Liver (tissue), 3 donors: Measurements from ENCODE around the gene CYFIP1.

Source experiments
- FOXA1 ChIP-seq: IDR thresholded peaks from 2 replicates; pipeline ENCODE4 v1.6.1; 2016; ENCODE audit warnings: antibody characterized with exemption
- GABPA ChIP-seq, 2 donors: IDR thresholded peaks in 1 of 2; conservative IDR thresholded peaks in 1 of 2; 2 replicates each; pipeline ENCODE4 v1.6.1; 2016; ENCODE audit warnings: antibody characterized with exemption in 2 of 2, mild to moderate bottlenecking in 1 of 2, moderate library complexity in 1 of 2
- HNF4G ChIP-seq: IDR thresholded peaks from 2 replicates; pipeline ENCODE4 v1.6.1; 2016; ENCODE audit warnings: antibody characterized with exemption
- RAD21 ChIP-seq, 2 donors: IDR thresholded peaks; 2 replicates each; pipeline ENCODE4 v1.6.1; 2016; ENCODE audit warnings: antibody characterized with exemption in 2 of 2, mild to moderate bottlenecking in 2 of 2
- REST ChIP-seq: IDR thresholded peaks from 2 replicates; pipeline ENCODE4 v1.6.1; 2016; ENCODE audit warnings: antibody characterized with exemption, mild to moderate bottlenecking
- SP1 ChIP-seq: IDR thresholded peaks from 2 replicates; pipeline ENCODE4 v1.6.1; 2018; ENCODE audit warnings: antibody characterized with exemption, mild to moderate bottlenecking
- TAF1 ChIP-seq: conservative IDR thresholded peaks from 2 replicates; pipeline ENCODE4 v1.6.1; 2016; ENCODE audit warnings: antibody characterized with exemption, mild to moderate bottlenecking
- TF ChIP-seq, protein P1 (sequence below): fragments of 150-350 bp; IDR thresholded peaks from 2 replicates; pipeline ENCODE4 v1.5.1; 2017; ENCODE audit warnings: improper control_type of control experiment, low read depth, low read length; ENCODE audit not compliant: missing input control
- TF ChIP-seq, protein P2 (sequence below): IDR thresholded peaks from 2 replicates; pipeline ENCODE4 v1.6.1; 2016; ENCODE audit warnings: antibody characterized with exemption
- TF ChIP-seq, protein P3 (sequence below): IDR thresholded peaks from 2 replicates; pipeline ENCODE4 v1.6.1; 2016; ENCODE audit warnings: antibody characterized with exemption
- TF ChIP-seq, protein P4 (sequence below): IDR thresholded peaks from 2 replicates; pipeline ENCODE4 v1.6.1; 2016; ENCODE audit warnings: antibody characterized with exemption
- donor health status: healthy.
- donor health status: healthy.

DNA sequence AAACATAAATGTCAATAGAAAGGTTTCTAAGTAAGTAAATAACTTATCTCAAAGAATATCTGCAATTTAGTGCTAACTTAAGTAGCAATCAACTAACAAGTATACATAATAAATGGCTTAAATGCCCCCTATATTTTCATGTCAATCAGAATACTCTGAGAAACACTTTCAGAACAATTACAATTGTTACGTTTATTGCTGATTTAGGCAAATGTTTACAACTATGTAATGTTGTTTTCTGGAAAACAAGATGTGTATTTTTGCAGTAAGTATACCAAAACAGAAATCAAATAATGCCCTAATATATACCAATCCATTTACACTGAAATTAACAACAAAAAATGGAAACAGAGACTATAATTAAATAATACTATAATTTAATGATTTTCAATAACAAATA is 46.0 kb upstream of the CYFIP1 start:
- TF ChIP-seq REST (no peak), RAD21 (IDR thresholded peaks at IDR 0.05) (no peak), GABPA (IDR thresholded peaks at IDR 0.05 in 1 of 2, conservative IDR thresholded peaks at IDR 0.05 in 1 of 2) (no peak), TAF1 (no peak), SP1 (no peak), FOXA1 (no peak), HNF4G (no peak)
- TF ChIP-seq, protein P1, sequence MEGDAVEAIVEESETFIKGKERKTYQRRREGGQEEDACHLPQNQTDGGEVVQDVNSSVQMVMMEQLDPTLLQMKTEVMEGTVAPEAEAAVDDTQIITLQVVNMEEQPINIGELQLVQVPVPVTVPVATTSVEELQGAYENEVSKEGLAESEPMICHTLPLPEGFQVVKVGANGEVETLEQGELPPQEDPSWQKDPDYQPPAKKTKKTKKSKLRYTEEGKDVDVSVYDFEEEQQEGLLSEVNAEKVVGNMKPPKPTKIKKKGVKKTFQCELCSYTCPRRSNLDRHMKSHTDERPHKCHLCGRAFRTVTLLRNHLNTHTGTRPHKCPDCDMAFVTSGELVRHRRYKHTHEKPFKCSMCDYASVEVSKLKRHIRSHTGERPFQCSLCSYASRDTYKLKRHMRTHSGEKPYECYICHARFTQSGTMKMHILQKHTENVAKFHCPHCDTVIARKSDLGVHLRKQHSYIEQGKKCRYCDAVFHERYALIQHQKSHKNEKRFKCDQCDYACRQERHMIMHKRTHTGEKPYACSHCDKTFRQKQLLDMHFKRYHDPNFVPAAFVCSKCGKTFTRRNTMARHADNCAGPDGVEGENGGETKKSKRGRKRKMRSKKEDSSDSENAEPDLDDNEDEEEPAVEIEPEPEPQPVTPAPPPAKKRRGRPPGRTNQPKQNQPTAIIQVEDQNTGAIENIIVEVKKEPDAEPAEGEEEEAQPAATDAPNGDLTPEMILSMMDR = no peak
- TF ChIP-seq, protein P2, sequence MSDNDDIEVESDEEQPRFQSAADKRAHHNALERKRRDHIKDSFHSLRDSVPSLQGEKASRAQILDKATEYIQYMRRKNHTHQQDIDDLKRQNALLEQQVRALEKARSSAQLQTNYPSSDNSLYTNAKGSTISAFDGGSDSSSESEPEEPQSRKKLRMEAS = no peak
- TF ChIP-seq, protein P3, sequence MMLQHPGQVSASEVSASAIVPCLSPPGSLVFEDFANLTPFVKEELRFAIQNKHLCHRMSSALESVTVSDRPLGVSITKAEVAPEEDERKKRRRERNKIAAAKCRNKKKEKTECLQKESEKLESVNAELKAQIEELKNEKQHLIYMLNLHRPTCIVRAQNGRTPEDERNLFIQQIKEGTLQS = no peak
- TF ChIP-seq, protein P4, sequence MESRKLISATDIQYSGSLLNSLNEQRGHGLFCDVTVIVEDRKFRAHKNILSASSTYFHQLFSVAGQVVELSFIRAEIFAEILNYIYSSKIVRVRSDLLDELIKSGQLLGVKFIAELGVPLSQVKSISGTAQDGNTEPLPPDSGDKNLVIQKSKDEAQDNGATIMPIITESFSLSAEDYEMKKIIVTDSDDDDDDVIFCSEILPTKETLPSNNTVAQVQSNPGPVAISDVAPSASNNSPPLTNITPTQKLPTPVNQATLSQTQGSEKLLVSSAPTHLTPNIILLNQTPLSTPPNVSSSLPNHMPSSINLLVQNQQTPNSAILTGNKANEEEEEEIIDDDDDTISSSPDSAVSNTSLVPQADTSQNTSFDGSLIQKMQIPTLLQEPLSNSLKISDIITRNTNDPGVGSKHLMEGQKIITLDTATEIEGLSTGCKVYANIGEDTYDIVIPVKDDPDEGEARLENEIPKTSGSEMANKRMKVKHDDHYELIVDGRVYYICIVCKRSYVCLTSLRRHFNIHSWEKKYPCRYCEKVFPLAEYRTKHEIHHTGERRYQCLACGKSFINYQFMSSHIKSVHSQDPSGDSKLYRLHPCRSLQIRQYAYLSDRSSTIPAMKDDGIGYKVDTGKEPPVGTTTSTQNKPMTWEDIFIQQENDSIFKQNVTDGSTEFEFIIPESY = no peak
